Measurements from ENCODE around the gene IDUA.
A peak's percentile ranks its signal among the peaks of the same experiment; 100 is the strongest.

The IDUA gene

GRCh38 chr4:1023895-1024740, 37.3 kb downstream of the IDUA start:
- no peak for DNase-seq (ENCODE audit: extremely low spot score)
- ChIA-PET POLR2A (no interaction called here), CTCF (no interaction called here)
- TF ChIP-seq NFRKB (IDR thresholded peaks at IDR 0.05), result no peak
- TF ChIP-seq TARDBP (IDR thresholded peaks at IDR 0.05), result no peak
- no peak for TF ChIP-seq BHLHE40 (IDR thresholded peaks at IDR 0.05; ENCODE audit: borderline replicate concordance)
- TF ChIP-seq ZNF384 (IDR thresholded peaks at IDR 0.05), result no peak
- TF ChIP-seq FOXA1 (IDR thresholded peaks at IDR 0.05), result no peak
- TF ChIP-seq HDGF (IDR thresholded peaks at IDR 0.05; ENCODE audit: borderline replicate concordance), result no peak
- no peak for TF ChIP-seq FOXK2 (IDR thresholded peaks at IDR 0.05)
- TF ChIP-seq L3MBTL2 (conservative IDR thresholded peaks at IDR 0.05), result no peak
- TF ChIP-seq ARNT (IDR thresholded peaks at IDR 0.05), result no peak
- no peak for TF ChIP-seq PKNOX1 (IDR thresholded peaks at IDR 0.05)
- TF ChIP-seq FOXM1 (IDR thresholded peaks at IDR 0.05; ENCODE audit: borderline replicate concordance), result no peak
- no peak for TF ChIP-seq LEF1 (IDR thresholded peaks at IDR 0.05; ENCODE audit: borderline replicate concordance)
- TF ChIP-seq ELF4 (IDR thresholded peaks at IDR 0.05), result no peak
- TF ChIP-seq SP1 (IDR thresholded peaks at IDR 0.05), result no peak
- no peak for TF ChIP-seq CTBP1 (IDR thresholded peaks at IDR 0.05; ENCODE audit: borderline replicate concordance)
- TF ChIP-seq SUZ12 (IDR thresholded peaks at IDR 0.05), result no peak

GRCh38 chr4:1024882-1025545, 38.2 kb downstream of the IDUA start:
- CTCF ChIA-PET, result no interaction called here
- POLR2A ChIA-PET, result no interaction called here
- no peak for DNase-seq (ENCODE audit: extremely low spot score)
- TF ChIP-seq ELF4 (IDR thresholded peaks at IDR 0.05), result no peak
- TF ChIP-seq PKNOX1 (IDR thresholded peaks at IDR 0.05), result no peak
- TF ChIP-seq L3MBTL2 (conservative IDR thresholded peaks at IDR 0.05), result no peak
- no peak for TF ChIP-seq SUZ12 (IDR thresholded peaks at IDR 0.05)
- TF ChIP-seq HDGF (IDR thresholded peaks at IDR 0.05; ENCODE audit: borderline replicate concordance), result no peak
- no peak for TF ChIP-seq FOXA1 (IDR thresholded peaks at IDR 0.05)
- no peak for TF ChIP-seq LEF1 (IDR thresholded peaks at IDR 0.05; ENCODE audit: borderline replicate concordance)
- no peak for TF ChIP-seq CTBP1 (IDR thresholded peaks at IDR 0.05; ENCODE audit: borderline replicate concordance)
- no peak for TF ChIP-seq FOXK2 (IDR thresholded peaks at IDR 0.05)
- TF ChIP-seq ZNF384 (IDR thresholded peaks at IDR 0.05), result no peak
- TF ChIP-seq SP1 (IDR thresholded peaks at IDR 0.05), result no peak

GRCh38 chr4:1026115-1026514, 39.3 kb downstream of the IDUA start:
- no peak for TF ChIP-seq ZNF384 (IDR thresholded peaks at IDR 0.05)
- no peak for TF ChIP-seq L3MBTL2 (conservative IDR thresholded peaks at IDR 0.05)
- TF ChIP-seq SP1 (IDR thresholded peaks at IDR 0.05), result no peak
- TF ChIP-seq LEF1 (IDR thresholded peaks at IDR 0.05; ENCODE audit: borderline replicate concordance), result no peak
- TF ChIP-seq HDGF (IDR thresholded peaks at IDR 0.05; ENCODE audit: borderline replicate concordance), result no peak
- TF ChIP-seq TARDBP (IDR thresholded peaks at IDR 0.05), result no peak
- no peak for TF ChIP-seq FOXM1 (IDR thresholded peaks at IDR 0.05; ENCODE audit: borderline replicate concordance)
- ChIA-PET POLR2A (no interaction called here), CTCF (no interaction called here)
- DNase-seq (ENCODE audit: extremely low spot score), result peak; percentile 58

DNA sequence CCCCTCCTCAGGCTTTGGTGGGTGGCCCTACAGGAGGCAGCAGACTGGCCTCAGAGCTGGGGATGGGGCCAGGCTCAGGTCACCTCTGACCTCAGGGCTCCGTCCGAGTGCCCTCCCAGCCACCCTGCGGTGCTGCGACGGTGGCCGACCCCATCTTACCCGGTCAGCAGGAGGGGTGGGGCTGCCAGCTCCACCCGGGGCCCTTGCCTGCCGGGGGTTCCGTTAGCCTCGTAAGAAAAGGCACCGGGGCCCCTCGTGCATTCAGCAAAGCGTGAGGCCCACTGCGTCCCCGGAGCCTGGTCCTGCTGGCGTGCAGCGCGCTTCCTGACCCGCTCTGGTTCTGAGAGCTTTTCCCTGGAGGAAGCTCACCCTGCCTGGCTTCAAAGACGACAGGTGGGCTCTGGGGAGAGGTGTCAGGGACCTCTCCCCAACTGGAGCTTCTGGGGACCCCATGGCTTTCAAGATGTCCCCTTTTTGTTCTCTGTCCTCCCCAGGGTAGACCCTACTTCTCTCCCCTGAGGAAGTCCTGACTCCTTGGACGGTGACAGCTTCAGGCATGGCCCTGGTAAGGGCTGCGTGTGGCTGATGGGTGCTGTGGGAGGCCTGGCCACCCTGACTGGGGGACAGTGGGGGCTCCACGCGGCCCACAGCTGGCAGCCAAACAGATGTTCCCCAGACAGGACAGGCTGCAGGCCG, 40.5 kb downstream of the IDUA start:
- no peak for DNase-seq (ENCODE audit: extremely low spot score)
- TF ChIP-seq L3MBTL2 (conservative IDR thresholded peaks at IDR 0.05), result no peak
- POLR2A ChIA-PET, result no interaction called here
- CTCF ChIA-PET, result no interaction called here

GRCh38 chr4:1027915-1028238, 41.0 kb downstream of the IDUA start:
- TF ChIP-seq FOXK2 (IDR thresholded peaks at IDR 0.05), result no peak
- TF ChIP-seq CTBP1 (IDR thresholded peaks at IDR 0.05; ENCODE audit: borderline replicate concordance), result no peak
- no peak for TF ChIP-seq NFRKB (IDR thresholded peaks at IDR 0.05)
- no peak for TF ChIP-seq L3MBTL2 (conservative IDR thresholded peaks at IDR 0.05)
- TF ChIP-seq ZNF384 (IDR thresholded peaks at IDR 0.05), result no peak
- no peak for TF ChIP-seq SP1 (IDR thresholded peaks at IDR 0.05)
- TF ChIP-seq HDGF (IDR thresholded peaks at IDR 0.05; ENCODE audit: borderline replicate concordance), result no peak
- no peak for TF ChIP-seq PKNOX1 (IDR thresholded peaks at IDR 0.05)
- no peak for TF ChIP-seq TARDBP (IDR thresholded peaks at IDR 0.05)
- TF ChIP-seq LEF1 (IDR thresholded peaks at IDR 0.05; ENCODE audit: borderline replicate concordance), result no peak
- no peak for TF ChIP-seq FOXM1 (IDR thresholded peaks at IDR 0.05; ENCODE audit: borderline replicate concordance)
- no peak for TF ChIP-seq BHLHE40 (IDR thresholded peaks at IDR 0.05; ENCODE audit: borderline replicate concordance)
- TF ChIP-seq ARNT (IDR thresholded peaks at IDR 0.05), result no peak
- POLR2A ChIA-PET, result no interaction called here
- CTCF ChIA-PET, result no interaction called here
- no peak for DNase-seq (ENCODE audit: extremely low spot score)
